Skeletal muscle tissue (tissue), 4 donors: ENCODE data around the gene ADGRV1. TPM values are rescaled to one million over a fixed set of nuclear protein-coding genes. Genes with fewer than 3 reads are reported as not detected.
A peak's percentile ranks its signal among the peaks of the same experiment; 100 is the strongest.
"Not testable (repeated sequence)": the region's sequence is repeated elsewhere in the genome, so short reads cannot be mapped to it uniquely, and the experiment has no call there.

ENCODE experiments used
- H3K27ac ChIP-seq: one replicate; pipeline ENCODE4 v1.7.0; 2013; ENCODE audit warnings: mild to moderate bottlenecking, low read depth, low read length, inconsistent platforms
- H3K27me3 ChIP-seq, 3 donors: one replicate each; pipeline ENCODE4 v1.7.0; 2013; ENCODE audit warnings: low read length in 3 of 3; ENCODE audit not compliant: control insufficient read depth in 3 of 3, insufficient read depth in 3 of 3
- H3K36me3 ChIP-seq, 3 donors: one replicate each; pipeline ENCODE4 v1.7.0; 2013; ENCODE audit warnings: low read length in 3 of 3; ENCODE audit not compliant: control insufficient read depth in 3 of 3, insufficient read depth in 3 of 3
- H3K4me1 ChIP-seq, 3 donors: one replicate each; pipeline ENCODE4 v1.7.0; 2013; ENCODE audit warnings: low read length in 3 of 3, mild to moderate bottlenecking in 3 of 3; ENCODE audit not compliant: control insufficient read depth in 3 of 3, insufficient read depth in 3 of 3
- H3K4me3 ChIP-seq, 3 donors: one replicate each; pipeline ENCODE4 v1.7.0; 2013; ENCODE audit warnings: low read length in 3 of 3
- H3K9ac ChIP-seq, 3 donors: one replicate each; pipeline ENCODE4 v1.7.0; 2013; ENCODE audit warnings: low read length in 3 of 3, mild to moderate bottlenecking in 3 of 3, moderate library complexity in 2 of 3, low read depth in 1 of 3
- H3K9me3 ChIP-seq, 3 donors: one replicate each; pipeline ENCODE4 v1.7.0; 2013; ENCODE audit warnings: low read length in 3 of 3; ENCODE audit not compliant: control insufficient read depth in 3 of 3
- total RNA-seq: library from RNA; depleted of rRNA; stranded (reverse); fragments of >200 nt; gene quantifications from one replicate; pipeline ENCODE4 v1.2.3, GENCODE V29; 2014
- donor health status: Osteomylitis.

ADGRV1 gene
- total RNA-seq, 1 donor from 2014 or later = 2.6 TPM

DNA sequence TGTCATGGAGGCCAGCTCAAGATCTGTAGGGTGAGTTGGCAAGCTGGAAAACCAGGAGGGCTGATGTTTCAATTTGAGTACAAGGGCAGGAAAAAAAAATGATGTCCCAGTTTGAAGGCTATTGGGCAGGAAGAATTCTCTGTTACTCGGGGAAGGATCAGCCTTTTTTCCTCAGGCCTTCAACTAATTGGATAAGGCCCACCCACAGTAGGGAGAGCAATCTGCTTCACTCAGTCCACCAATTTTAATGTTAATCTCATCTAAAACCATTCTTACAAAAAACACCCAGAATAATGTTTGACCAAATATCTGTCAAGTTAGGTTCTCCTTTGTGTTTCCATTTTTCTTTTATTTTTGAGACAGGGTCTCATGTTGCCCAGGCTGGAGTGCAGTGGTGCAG is 442.1 kb downstream of the ADGRV1 start:
- Histone ChIP-seq H3K4me1 (no peaks in the 10 kb centered on the region), H3K27me3 (no peaks in the 10 kb centered on the region), H3K9ac (no peak overlapping the region), H3K36me3 (no peaks in the 10 kb centered on the region), H3K9me3 (peaks cover 0 to 2% (median 0%) of the 10 kb centered on the region in 3 donors), H3K27ac (no peak overlapping the region), H3K4me3 (no peak overlapping the region)

DNA sequence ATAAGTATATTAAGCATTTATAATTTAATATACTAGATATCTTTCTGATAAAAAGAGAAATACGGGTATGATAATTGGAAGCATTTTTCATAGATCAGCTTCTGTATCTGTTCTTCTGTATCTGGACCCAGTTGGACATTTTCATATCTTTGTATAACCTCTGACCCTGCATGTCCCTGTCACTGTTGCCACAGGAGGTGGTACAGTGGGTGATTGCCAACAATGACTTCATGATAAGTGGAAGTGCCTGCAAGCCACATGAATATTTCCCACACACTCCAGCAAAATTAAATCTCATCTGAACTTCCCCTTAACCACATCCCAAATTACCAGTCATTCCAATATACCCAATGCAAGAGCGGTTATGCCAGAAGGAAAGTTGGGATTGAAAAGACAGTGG is 448.1 kb downstream of the ADGRV1 start:
- H3K9me3 ChIP-seq = no peaks in the 10 kb centered on the region
- H3K4me3 ChIP-seq = no peak overlapping the region
- no peaks in the 10 kb centered on the region for H3K36me3 ChIP-seq
- H3K27ac ChIP-seq = no peak overlapping the region
- no peaks in the 10 kb centered on the region for H3K27me3 ChIP-seq
- no peaks in the 10 kb centered on the region for H3K4me1 ChIP-seq
- no peak overlapping the region for H3K9ac ChIP-seq

DNA sequence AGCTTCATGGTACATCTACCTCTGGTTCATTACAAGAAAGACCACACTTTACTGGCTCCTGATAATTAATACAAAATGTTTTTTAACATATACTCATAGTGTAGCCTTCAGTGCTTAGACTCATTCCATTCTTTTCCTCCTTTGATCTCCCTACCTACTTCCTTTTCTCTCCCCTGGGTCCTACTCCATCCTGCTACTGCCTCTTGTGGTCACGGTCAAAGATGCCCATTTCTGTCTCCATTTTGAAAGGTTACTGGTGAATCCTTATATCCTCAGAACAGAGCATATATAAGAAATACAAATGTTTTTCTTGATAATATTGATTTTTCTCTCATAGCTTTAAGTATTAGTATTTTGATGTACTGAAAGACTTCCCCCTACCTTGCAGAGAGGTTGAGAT is 448.7 kb downstream of the ADGRV1 start:
- Histone ChIP-seq H3K4me1 (no peaks in the 10 kb centered on the region), H3K36me3 (no peaks in the 10 kb centered on the region), H3K27ac (no peak overlapping the region), H3K9me3 (no peaks in the 10 kb centered on the region), H3K4me3 (no peak overlapping the region), H3K9ac (no peak overlapping the region), H3K27me3 (no peaks in the 10 kb centered on the region)

DNA sequence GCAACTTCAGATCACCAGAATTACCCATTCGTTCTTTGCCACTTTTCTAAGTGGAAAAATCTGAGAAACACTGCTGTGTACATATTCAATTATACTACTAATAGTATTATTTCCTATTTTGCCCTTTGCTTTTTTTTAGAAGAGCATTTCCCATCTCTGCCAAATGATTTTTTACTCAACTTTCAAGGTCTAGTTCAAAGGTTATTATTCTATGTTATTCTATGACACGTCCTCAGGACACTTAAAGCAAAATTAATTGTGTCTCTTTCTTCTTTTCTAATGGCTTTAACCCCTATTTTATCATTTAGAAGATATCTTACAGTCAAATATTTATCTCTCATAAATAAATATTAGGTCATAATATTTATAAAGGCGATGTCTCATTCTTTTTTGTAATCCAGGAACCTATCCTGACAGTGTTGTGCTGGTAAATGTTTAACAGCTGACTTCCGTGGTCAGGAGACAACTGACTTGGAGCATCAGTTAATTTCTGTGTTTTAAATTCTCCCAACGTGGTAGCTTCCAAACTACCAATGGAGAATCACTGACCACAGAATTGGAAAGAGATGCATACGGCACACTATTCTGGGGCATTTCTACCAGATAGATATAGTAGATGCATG is 449.3 kb downstream of the ADGRV1 start:
- Histone ChIP-seq H3K9me3 (no peaks in the 10 kb centered on the region), H3K4me3 (no peak overlapping the region), H3K27me3 (no peaks in the 10 kb centered on the region), H3K9ac (no peak overlapping the region), H3K27ac (no peak overlapping the region), H3K36me3 (no peaks in the 10 kb centered on the region), H3K4me1 (no peaks in the 10 kb centered on the region)

DNA sequence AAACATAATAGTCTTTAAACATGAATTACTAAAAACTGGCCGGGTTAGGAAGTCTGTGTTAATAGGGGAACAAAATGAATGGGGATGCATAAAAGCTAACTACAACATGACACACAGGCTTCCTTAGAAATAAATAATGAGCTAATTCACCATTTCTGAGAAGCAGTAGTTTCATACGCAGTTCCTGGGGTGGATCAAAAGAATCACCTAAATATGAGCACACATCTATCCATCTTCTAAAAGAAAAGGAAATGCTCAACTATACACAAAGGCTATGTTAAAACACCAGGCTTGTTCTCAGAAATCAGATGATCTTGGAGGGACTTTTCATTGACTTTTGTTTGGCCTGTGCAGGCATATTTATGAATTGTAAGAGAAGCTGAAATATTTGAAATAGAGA is 451.5 kb downstream of the ADGRV1 start:
- Histone ChIP-seq H3K36me3 (no peaks in the 10 kb centered on the region), H3K4me1 (no peaks in the 10 kb centered on the region), H3K27me3 (no peaks in the 10 kb centered on the region), H3K4me3 (no peak overlapping the region), H3K9me3 (no peaks in the 10 kb centered on the region), H3K27ac (no peak overlapping the region), H3K9ac (no peak overlapping the region)

DNA sequence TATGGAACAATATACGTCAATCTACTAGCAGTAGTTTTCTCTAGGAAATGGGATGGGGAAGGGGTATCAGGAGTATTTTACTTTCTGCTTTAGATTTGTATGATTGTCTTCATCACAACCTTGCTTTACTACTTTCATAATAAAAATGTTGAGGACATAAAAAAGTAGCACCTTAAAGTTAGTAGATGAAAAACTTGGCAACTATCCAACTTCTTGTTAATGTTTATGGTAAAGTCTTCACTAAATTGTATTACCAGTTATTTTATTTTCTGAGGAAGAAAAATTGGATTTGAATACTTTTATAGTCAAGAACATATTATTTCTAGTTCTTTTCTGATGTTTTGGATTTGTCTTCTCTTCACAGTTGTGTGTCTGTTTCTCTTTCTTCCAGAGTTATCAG is 452.4 kb downstream of the ADGRV1 start:
- Histone ChIP-seq H3K9ac (no peak overlapping the region), H3K4me3 (no peak overlapping the region), H3K9me3 (no peaks in the 10 kb centered on the region), H3K27me3 (no peaks in the 10 kb centered on the region), H3K4me1 (no peaks in the 10 kb centered on the region), H3K27ac (no peak overlapping the region), H3K36me3 (no peaks in the 10 kb centered on the region)

DNA sequence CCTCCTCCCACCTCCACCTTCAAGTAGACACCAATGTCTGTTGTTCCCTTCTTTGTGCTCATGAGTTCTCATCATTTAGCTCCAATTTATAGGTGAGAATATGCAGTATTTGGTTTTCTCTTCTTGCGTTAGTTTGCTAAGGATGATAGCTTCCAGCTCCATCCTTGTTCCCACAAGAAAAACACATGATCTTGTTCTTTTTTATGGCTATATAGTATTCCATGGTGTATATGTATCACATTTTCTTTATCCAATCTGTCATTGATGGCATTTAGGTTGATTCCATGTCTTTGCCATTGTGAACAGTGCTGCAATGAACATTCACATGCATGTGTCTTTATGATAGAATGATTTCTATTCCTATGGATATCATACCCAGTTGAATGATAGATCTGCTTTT is 454.3 kb downstream of the ADGRV1 start:
- not testable (repeated sequence) for H3K9me3 ChIP-seq, H3K27me3 ChIP-seq, H3K4me3 ChIP-seq, H3K4me1 ChIP-seq, H3K9ac ChIP-seq, H3K27ac ChIP-seq, H3K36me3 ChIP-seq

DNA sequence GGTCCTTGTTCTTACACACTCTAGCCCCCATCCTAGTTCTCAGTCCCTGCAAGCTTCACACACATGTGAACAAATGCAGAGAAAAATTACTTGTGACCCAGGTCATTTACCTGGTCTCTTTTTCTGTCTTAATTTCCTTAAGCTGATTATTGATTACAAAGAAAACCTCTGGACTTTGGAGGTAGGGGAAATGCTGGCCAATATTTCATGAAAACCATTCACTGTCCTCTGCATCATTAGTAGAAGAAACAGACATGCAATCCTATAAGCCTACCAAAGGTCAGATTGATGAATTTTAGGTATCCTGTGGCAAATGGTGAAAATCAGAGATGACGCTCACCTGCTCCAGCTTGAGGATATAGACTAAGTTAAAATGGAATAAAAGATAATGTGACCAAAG is 457.7 kb downstream of the ADGRV1 start:
- H3K36me3 ChIP-seq = no peaks in the 10 kb centered on the region
- H3K4me3 ChIP-seq = no peak overlapping the region
- H3K4me1 ChIP-seq = peaks cover 8 to 18% (median 14%) of the 10 kb centered on the region in 3 donors
- H3K9ac ChIP-seq = no peak overlapping the region
- H3K27me3 ChIP-seq = no peaks in the 10 kb centered on the region
- no peak overlapping the region for H3K27ac ChIP-seq
- no peaks in the 10 kb centered on the region for H3K9me3 ChIP-seq

DNA sequence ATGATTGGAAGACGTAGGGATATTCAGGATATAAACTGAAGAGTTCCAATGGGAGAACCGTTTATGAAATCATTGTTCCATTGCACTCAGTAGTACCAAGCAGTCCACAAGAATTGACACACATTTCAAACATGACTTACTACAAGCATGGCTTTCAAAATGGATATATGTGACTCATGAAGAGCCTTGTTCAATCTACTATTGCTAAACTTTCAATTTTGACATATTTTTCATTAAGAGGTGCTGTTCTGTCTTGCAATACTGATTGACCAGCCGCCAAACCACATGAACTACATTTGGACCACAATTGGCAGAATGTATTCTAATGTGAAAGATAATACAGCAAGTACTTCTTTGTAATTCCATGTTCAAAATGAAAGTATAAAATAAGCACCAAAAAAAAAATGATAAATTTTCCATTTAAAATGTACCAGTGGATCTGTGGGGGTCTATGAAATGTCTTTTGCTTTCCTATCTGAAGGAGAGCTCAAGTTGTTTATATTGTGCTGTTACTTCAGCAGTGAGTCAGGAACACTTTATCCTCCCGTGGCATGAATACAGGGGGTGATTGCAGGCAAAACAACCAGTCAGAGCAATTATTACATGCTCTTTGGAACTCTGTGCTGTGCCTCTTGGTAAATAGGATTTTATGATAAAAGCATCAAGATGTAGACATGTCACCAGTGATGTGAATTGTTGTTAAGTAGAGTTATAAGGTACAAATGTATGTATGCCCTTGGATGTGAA is 458.5 kb downstream of the ADGRV1 start:
- Histone ChIP-seq H3K27me3 (no peaks in the 10 kb centered on the region), H3K4me1 (peaks cover 8 to 18% (median 14%) of the 10 kb centered on the region in 3 donors), H3K27ac (peak overlapping the region; percentile 37), H3K36me3 (no peaks in the 10 kb centered on the region), H3K4me3 (no peak overlapping the region), H3K9me3 (no peaks in the 10 kb centered on the region), H3K9ac (peak overlapping the region in 1 of 3 donors; percentile 1)

DNA sequence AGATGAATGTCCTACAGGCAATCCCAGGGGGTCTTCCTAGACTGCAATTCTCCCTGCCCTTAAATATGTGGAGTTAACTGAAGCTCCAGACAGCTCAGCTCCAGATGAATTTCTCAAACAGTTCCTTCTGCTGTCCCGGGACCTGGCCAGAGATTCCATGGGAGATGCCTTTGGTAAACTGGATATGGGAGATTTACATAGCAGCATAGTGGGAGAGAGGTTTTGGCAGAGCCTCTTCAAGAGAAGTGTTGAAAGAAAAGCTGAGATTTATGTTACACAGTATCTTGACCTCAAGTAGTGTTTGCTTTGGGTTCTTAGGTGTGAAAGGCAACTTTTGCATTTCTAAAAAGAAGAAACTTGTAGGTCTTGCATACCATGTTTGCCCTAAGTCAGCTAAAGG is 459.6 kb downstream of the ADGRV1 start:
- H3K4me1 ChIP-seq = peaks cover 14 to 18% (median 18%) of the 10 kb centered on the region in 3 donors
- H3K4me3 ChIP-seq = no peak overlapping the region
- no peak overlapping the region for H3K27ac ChIP-seq
- H3K9me3 ChIP-seq = no peaks in the 10 kb centered on the region
- no peak overlapping the region for H3K9ac ChIP-seq
- no peaks in the 10 kb centered on the region for H3K36me3 ChIP-seq
- H3K27me3 ChIP-seq = no peaks in the 10 kb centered on the region
